HepG2 (cell line): ENCODE measurements around the gene CCL23. TPM values are rescaled to one million over a fixed set of nuclear protein-coding genes. Genes with fewer than 3 reads are reported as not detected.
"Not testable (repeated sequence)": the region's sequence is repeated elsewhere in the genome, so short reads cannot be mapped to it uniquely, and the experiment has no call there.

Source experiments
- ATAC-seq: fragments of 200-7000 bp; cut with Tn5 transposase; 3 replicates; pipeline ENCODE4 v1.9.1; 2020; ENCODE audit warnings: mild to moderate bottlenecking, moderate library complexity
- BruUV-seq: library from RNA; stranded (reverse); fragments of 400-500 nt; replicated peaks from 2 replicates; lab custom pipeline; 2021; lab: Mats Ljungman, UMichigan
- CTCF ChIA-PET: fragments of 300-600 bp; formaldehyde crosslinking; extraction: SDS; loops from one replicate; lab custom pipeline; 2021; ENCODE audit warnings: low total read pairs, inconsistent platforms, low intra/inter-chr PET ratio; lab: Yijun Ruan, JAX
- POLR2A ChIA-PET: fragments of 350-600 bp; sonication (Branson Sonifier 250); formaldehyde crosslinking; loops from one replicate; lab custom pipeline; 2020; ENCODE audit warnings: antibody characterized with exemption, inconsistent platforms; lab: Yijun Ruan, JAX
- DNase-seq: peaks from one replicate; pipeline ENCODE4 v3.0.0-alpha.2; 2015; ENCODE audit warnings: low spot score
- FAIRE-seq: peaks from 3 replicates; lab custom pipeline; 2011; peaks lifted over from hg19 to GRCh38; lab: Jason Lieb, UNC
- H2AFZ ChIP-seq: one replicate; pipeline ENCODE4 v1.6.1; 2011; ENCODE audit warnings: low read length, inconsistent platforms
- H3K27ac ChIP-seq: fragments of 300-600 bp; 3 replicates; pipeline ENCODE4 v1.8.0; 2011; ENCODE audit warnings: mixed run types, mild to moderate bottlenecking, mixed read lengths, low read length, inconsistent platforms; ENCODE audit not compliant: insufficient read depth; ENCODE audit errors: extremely low read length
- H3K27me3 ChIP-seq, 2 experiments: fragments of 200-600 bp in 1 of 2; 2 replicates in 1 of 2; 3 replicates in 1 of 2; pipeline versions ENCODE4 v1.6.0 to v1.8.0; 2011; ENCODE audit warnings: low read length in 2 of 2, mild to moderate bottlenecking in 2 of 2, moderate library complexity in 2 of 2, inconsistent platforms in 1 of 2; ENCODE audit not compliant: insufficient read depth in 2 of 2, control insufficient read depth in 1 of 2
- H3K36me3 ChIP-seq, 2 experiments: fragments of 200-600 bp in 1 of 2; replicated peaks in 1 of 2; 2 replicates in 1 of 2; 3 replicates in 1 of 2; pipeline versions ENCODE4 v1.5.1 to v1.8.0; 2011; ENCODE audit warnings: low read length in 2 of 2, inconsistent platforms in 1 of 2; ENCODE audit not compliant: insufficient read depth in 2 of 2, control insufficient read depth in 1 of 2
- H3K4me1 ChIP-seq: 2 replicates; pipeline ENCODE4 v1.5.1; 2012; ENCODE audit warnings: low read length, inconsistent platforms; ENCODE audit not compliant: insufficient read depth
- H3K4me2 ChIP-seq: 2 replicates; pipeline ENCODE4 v1.6.0; 2011; ENCODE audit warnings: low read depth, low read length, inconsistent platforms
- H3K4me3 ChIP-seq, 3 experiments: fragments of 200-600 bp in 1 of 3; sonication (generic), shearing (Covaris generic) in 1 of 3; replicated peaks in 1 of 3; 2 replicates each; pipeline ENCODE4 v1.5.1; 2011 to 2016; ENCODE audit warnings: low read length in 3 of 3, inconsistent platforms in 2 of 3, low read depth in 2 of 3, mild to moderate bottlenecking in 2 of 3, control low read depth in 1 of 3, mixed read lengths in 1 of 3; ENCODE audit not compliant: insufficient read depth in 1 of 3
- H3K79me2 ChIP-seq: one replicate; pipeline ENCODE4 v1.6.1; 2011; ENCODE audit warnings: low read length, inconsistent platforms; ENCODE audit not compliant: insufficient read depth
- H3K9ac ChIP-seq: 2 replicates; pipeline ENCODE4 v1.6.0; 2011; ENCODE audit warnings: mild to moderate bottlenecking, low read depth, low read length, inconsistent platforms; ENCODE audit not compliant: insufficient read depth
- H3K9me3 ChIP-seq: 2 replicates; pipeline ENCODE4 v1.5.1; 2012; ENCODE audit warnings: mild to moderate bottlenecking, low read length
- H4K20me1 ChIP-seq: 2 replicates; pipeline ENCODE4 v1.6.0; 2011; ENCODE audit warnings: inconsistent platforms, mild to moderate bottlenecking, low read length, moderate library complexity; ENCODE audit not compliant: insufficient read depth
- BHLHE40 ChIP-seq: IDR thresholded peaks from 2 replicates; pipeline ENCODE4 v1.6.1; 2011; ENCODE audit warnings: low read length, improper control_type of control experiment
- ISL2 ChIP-seq: sonication (generic); formaldehyde crosslinking; IDR thresholded peaks from 2 replicates; pipeline ENCODE4 v1.5.0; 2020; ENCODE audit warnings: missing genetic modification reagents
- KMT2B ChIP-seq: IDR thresholded peaks from 2 replicates; pipeline ENCODE4 v1.6.1; 2016; ENCODE audit warnings: missing genetic modification reagents, missing compliant biosample characterization
- MEF2D ChIP-seq: sonication (generic); formaldehyde crosslinking; IDR thresholded peaks from 2 replicates; pipeline ENCODE4 v1.5.1; 2020; ENCODE audit warnings: mild to moderate bottlenecking, missing genetic modification reagents
- NR2F1 ChIP-seq, 2 experiments: fragments of 450-650 bp in 1 of 2; formaldehyde crosslinking in 1 of 2; IDR thresholded peaks; 2 replicates each; pipeline versions ENCODE4 v1.5.0 to v1.6.1; 2016 to 2020; ENCODE audit warnings: mild to moderate bottlenecking in 1 of 2, missing compliant biosample characterization in 1 of 2, missing genetic modification reagents in 1 of 2, moderate library complexity in 1 of 2
- POGZ ChIP-seq: sonication (generic); formaldehyde crosslinking; IDR thresholded peaks from 2 replicates; pipeline ENCODE4 v1.4.0; 2020; ENCODE audit warnings: mild to moderate bottlenecking, missing genetic modification reagents
- RBM39 ChIP-seq: fragments of 200-400 bp; formaldehyde crosslinking; IDR thresholded peaks from one replicate; pipeline ENCODE4 v1.6.1; 2018; ENCODE audit warnings: antibody characterized with exemption, mild to moderate bottlenecking, low read depth, low read length; ENCODE audit not compliant: poor library complexity, severe bottlenecking
- REXO4 ChIP-seq: sonication (generic); formaldehyde crosslinking; IDR thresholded peaks from 2 replicates; pipeline ENCODE4 v1.8.0; 2022; ENCODE audit warnings: missing genetic modification reagents, mild to moderate bottlenecking, borderline replicate concordance
- RFX3 ChIP-seq: IDR thresholded peaks from 2 replicates; pipeline ENCODE4 v1.6.1; 2016; ENCODE audit warnings: missing biosample characterization, missing genetic modification reagents
- ZNF644 ChIP-seq: IDR thresholded peaks from 2 replicates; pipeline ENCODE4 v1.6.1; 2016; ENCODE audit warnings: low read depth
- ZNF713 ChIP-seq: sonication (generic); formaldehyde crosslinking; IDR thresholded peaks from 2 replicates; pipeline ENCODE4 v1.4.0; 2020; ENCODE audit warnings: mild to moderate bottlenecking, missing genetic modification reagents
- ZNF724P ChIP-seq: sonication (generic); formaldehyde crosslinking; IDR thresholded peaks from 2 replicates; pipeline ENCODE4 v1.8.0; 2022; ENCODE audit warnings: missing genetic modification reagents, borderline replicate concordance
- WGBS: methylation state at CpG from one replicate; pipeline ENCODE4 v1.1.6; 2017; ENCODE audit warnings: low lambda C conversion rate; 5-methylcytosine and 5-hydroxymethylcytosine counted together
- in situ Hi-C: cut with HindIII; loops from 2 replicates; pipeline ENCODE4 v1.10.0; 2017; ENCODE audit warnings: low pct_unique_long_range_greater_than_20kb; ENCODE audit not compliant: extremely low pct_ligation_motif_present
- intact Hi-C: fragments of 100-400 bp; cut with micrococcal nuclease; formaldehyde crosslinking; loops from one replicate; pipeline ENCODE4 v1.10.0; 2022; ENCODE audit not compliant: unreplicated experiment
- polyA plus RNA-seq, 8 experiments: library from polyadenylated mRNA; depleted of rRNA in 3 of 8; stranded (reverse) in 7 of 8; unstranded in 1 of 8; fragments of >200 nt; fragmentation: Illumina TruSeq in 4 of 8; extraction: Trizol in 4 of 8; gene quantifications; 2 replicates each; pipeline versions ENCODE4 v1.2.1 to v1.2.3, GENCODE V29; 2011 to 2016; ENCODE audit warnings: low read depth in 4 of 8, missing spikeins in 1 of 8, mixed read lengths in 1 of 8; ENCODE audit not compliant: insufficient read depth in 1 of 8
- total RNA-seq, 5 experiments: library from RNA; depleted of rRNA; stranded (reverse); fragments of >200 nt; fragmentation: Illumina TruSeq; extraction: Trizol; gene quantifications; 2 replicates each; pipeline ENCODE4 v1.2.3, GENCODE V29; 2016; ENCODE audit warnings: low read depth in 1 of 5
- TF ChIP-seq, protein P1 (sequence below): sonication (generic); formaldehyde crosslinking; IDR thresholded peaks from 2 replicates; pipeline ENCODE4 v1.8.0; 2022; ENCODE audit warnings: missing genetic modification reagents, mild to moderate bottlenecking, moderate library complexity, borderline replicate concordance
- TF ChIP-seq, protein P2 (sequence below): sonication (generic); formaldehyde crosslinking; IDR thresholded peaks from 2 replicates; pipeline ENCODE4 v1.5.0; 2020; ENCODE audit warnings: missing genetic modification reagents

Gene CCL23
- total and polyA plus RNA-seq, 2 of the 13 experiments (the other 11 are each of a cell fraction or from before 2014, with no cell fraction given), result not detected

DNA sequence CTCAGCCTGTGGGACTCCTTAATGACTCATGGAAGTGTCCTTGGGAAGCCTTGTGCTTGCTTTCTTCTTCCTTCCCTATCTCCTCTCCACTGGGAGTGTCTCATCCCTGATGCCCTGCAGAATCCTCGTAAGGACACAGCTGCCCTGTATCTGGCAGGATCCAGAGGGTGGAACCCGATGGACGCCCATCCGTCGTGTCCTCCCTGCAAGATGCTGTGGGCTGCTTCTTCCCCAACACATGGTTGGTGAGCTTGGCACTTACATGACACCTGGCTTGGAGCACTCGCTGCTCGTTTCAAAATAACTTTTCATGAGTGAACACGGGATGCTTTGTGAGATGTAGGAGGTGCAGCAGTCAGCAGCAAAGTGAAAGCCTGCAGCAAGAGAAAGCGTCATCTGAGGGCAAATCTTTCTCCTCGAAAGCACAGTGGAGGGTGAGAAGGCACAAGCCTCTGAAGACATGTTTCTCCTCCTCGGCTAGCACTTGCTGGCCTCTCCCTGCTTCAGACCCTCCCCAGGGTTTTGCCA, 19.7 kb downstream of the CCL23 start:
- BruUV-seq, result no TSS peak
- CTCF ChIA-PET, result no interaction called here
- Histone ChIP-seq H3K79me2 (peaks cover 20% of the 10 kb centered on the region), H3K4me3 (no peak overlapping the region), H3K9me3 (no peaks in the 10 kb centered on the region), H4K20me1 (no peaks in the 10 kb centered on the region), H3K4me1 (peaks cover 54% of the 10 kb centered on the region), H3K36me3 (peaks cover 5 to 16% of the 10 kb centered on the region in 2 experiments; a peak in 4 of 5 replicates), H3K27me3 (no peaks in the 10 kb centered on the region; a peak in 1 of 5 replicates), H3K4me2 (no peak overlapping the region), H3K27ac (no peak overlapping the region)
- no peak for FAIRE-seq
- WGBS, result 95% methylated on average over 11 of the region's 11 CpGs
- no peak for ATAC-seq
- POLR2A ChIA-PET, result interaction anchor here (5.9 to 6.4 kb wide), 2 partner anchors 16 to 25 kb away, joined by 47 to 115 read pairs; partner anchors contain the start of gene CCL16
- no peak for TF ChIP-seq RBM39
- TF ChIP-seq POGZ (CRISPR knock-in tag), result no peak
- TF ChIP-seq REXO4, result no peak
- TF ChIP-seq, protein P1, sequence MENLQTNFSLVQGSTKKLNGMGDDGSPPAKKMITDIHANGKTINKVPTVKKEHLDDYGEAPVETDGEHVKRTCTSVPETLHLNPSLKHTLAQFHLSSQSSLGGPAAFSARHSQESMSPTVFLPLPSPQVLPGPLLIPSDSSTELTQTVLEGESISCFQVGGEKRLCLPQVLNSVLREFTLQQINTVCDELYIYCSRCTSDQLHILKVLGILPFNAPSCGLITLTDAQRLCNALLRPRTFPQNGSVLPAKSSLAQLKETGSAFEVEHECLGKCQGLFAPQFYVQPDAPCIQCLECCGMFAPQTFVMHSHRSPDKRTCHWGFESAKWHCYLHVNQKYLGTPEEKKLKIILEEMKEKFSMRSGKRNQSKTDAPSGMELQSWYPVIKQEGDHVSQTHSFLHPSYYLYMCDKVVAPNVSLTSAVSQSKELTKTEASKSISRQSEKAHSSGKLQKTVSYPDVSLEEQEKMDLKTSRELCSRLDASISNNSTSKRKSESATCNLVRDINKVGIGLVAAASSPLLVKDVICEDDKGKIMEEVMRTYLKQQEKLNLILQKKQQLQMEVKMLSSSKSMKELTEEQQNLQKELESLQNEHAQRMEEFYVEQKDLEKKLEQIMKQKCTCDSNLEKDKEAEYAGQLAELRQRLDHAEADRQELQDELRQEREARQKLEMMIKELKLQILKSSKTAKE (CRISPR knock-in tag), result no peak
- TF ChIP-seq MEF2D, result no peak
- TF ChIP-seq ZNF713 (CRISPR knock-in tag), result no peak
- no peak for TF ChIP-seq RFX3 (CRISPR knock-in tag)
- no peak for TF ChIP-seq ZNF644
- TF ChIP-seq, protein P2, sequence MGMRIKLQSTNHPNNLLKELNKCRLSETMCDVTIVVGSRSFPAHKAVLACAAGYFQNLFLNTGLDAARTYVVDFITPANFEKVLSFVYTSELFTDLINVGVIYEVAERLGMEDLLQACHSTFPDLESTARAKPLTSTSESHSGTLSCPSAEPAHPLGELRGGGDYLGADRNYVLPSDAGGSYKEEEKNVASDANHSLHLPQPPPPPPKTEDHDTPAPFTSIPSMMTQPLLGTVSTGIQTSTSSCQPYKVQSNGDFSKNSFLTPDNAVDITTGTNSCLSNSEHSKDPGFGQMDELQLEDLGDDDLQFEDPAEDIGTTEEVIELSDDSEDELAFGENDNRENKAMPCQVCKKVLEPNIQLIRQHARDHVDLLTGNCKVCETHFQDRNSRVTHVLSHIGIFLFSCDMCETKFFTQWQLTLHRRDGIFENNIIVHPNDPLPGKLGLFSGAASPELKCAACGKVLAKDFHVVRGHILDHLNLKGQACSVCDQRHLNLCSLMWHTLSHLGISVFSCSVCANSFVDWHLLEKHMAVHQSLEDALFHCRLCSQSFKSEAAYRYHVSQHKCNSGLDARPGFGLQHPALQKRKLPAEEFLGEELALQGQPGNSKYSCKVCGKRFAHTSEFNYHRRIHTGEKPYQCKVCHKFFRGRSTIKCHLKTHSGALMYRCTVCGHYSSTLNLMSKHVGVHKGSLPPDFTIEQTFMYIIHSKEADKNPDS (CRISPR knock-in tag), result no peak
- TF ChIP-seq BHLHE40, result no peak
- no peak for TF ChIP-seq NR2F1 (CRISPR knock-in tag; IDR thresholded peaks at IDR 0.05)
- TF ChIP-seq KMT2B (CRISPR knock-in tag), result no peak
- no peak for TF ChIP-seq ZNF724P (CRISPR knock-in tag)
- no peak for TF ChIP-seq ISL2 (CRISPR knock-in tag)
- TF ChIP-seq, all 625 proteins: peak for 0
- Histone ChIP-seq H3K9ac (no peak overlapping the region), H2AFZ (no peak overlapping the region)
- no peak for DNase-seq
- intact Hi-C loops, result no loop called here
- in situ Hi-C loops, result no loop called here

DNA sequence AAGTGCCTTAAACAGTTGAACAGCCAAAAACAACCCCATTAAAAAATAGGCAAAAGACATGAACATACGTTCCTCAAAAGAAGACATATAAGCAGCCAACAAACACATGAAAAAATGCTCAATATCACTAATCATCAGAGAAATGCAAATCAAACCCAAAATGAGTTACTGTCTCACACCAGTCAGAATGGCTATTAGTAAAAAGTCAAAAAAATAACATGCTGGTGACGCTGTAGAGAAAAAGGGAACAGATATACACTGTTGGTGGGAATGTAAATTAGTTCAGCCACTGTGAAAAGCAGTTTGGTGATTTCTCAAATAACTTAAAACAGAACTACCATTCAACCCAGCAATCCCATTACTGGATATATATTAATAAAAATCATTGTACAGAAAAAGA, 22.4 kb downstream of the CCL23 start:
- FAIRE-seq, H3K9me3 ChIP-seq, H3K4me3 ChIP-seq, in situ Hi-C loops, H3K9ac ChIP-seq, ATAC-seq, BruUV-seq, H3K27me3 ChIP-seq, H3K27ac ChIP-seq, H3K4me2 ChIP-seq, DNase-seq, H2AFZ ChIP-seq, intact Hi-C loops, H3K79me2 ChIP-seq, CTCF ChIA-PET, H4K20me1 ChIP-seq: not testable (repeated sequence)
- POLR2A ChIA-PET, result interaction anchor here (2.3 to 6.4 kb wide), 2 partner anchors 14 to 22 kb away, joined by 11 to 47 read pairs; partner anchors contain the start of gene CCL16
- 69% methylated on average over 2 of the region's 2 CpGs for WGBS
- H3K36me3 ChIP-seq, result peaks cover 5 to 21% of the 10 kb centered on the region in 2 experiments; a peak in 4 of 5 replicates
- H3K4me1 ChIP-seq, result peaks cover 61% of the 10 kb centered on the region
